Aorta (tissue), 5 donors: ENCODE measurements around the gene MED23. TPM values are rescaled to one million over a fixed set of nuclear protein-coding genes. Genes with fewer than 3 reads are reported as not detected.

ENCODE experiments used
- ATAC-seq: fragments of 200-7000 bp; cut with Tn5 transposase; one replicate; pipeline ENCODE4 v1.9.1; 2022; ENCODE audit warnings: moderate library complexity; ENCODE audit not compliant: low FRiP score
- DNase-seq, 2 donors: peaks; one replicate each; pipeline ENCODE4 v3.0.0-alpha.2; 2020
- H3K27ac ChIP-seq, 2 donors: one replicate each; pipeline ENCODE4 v1.5.1; 2013; ENCODE audit warnings: low read length in 2 of 2, mild to moderate bottlenecking in 2 of 2, moderate library complexity in 2 of 2, control low read depth in 1 of 2, inconsistent platforms in 1 of 2, low read depth in 1 of 2
- H3K27me3 ChIP-seq, 2 donors: one replicate each; pipeline ENCODE4 v1.6.1; 2013; ENCODE audit warnings: control low read depth in 1 of 2, low read length in 1 of 2, mild to moderate bottlenecking in 1 of 2, moderate library complexity in 1 of 2; ENCODE audit not compliant: insufficient read depth in 2 of 2, control insufficient read depth in 1 of 2
- H3K36me3 ChIP-seq, 2 donors: one replicate each; pipeline ENCODE4 v1.6.1; 2013; ENCODE audit warnings: control low read depth in 1 of 2, low read length in 1 of 2, mild to moderate bottlenecking in 1 of 2; ENCODE audit not compliant: insufficient read depth in 2 of 2, control insufficient read depth in 1 of 2
- H3K4me1 ChIP-seq, 2 donors: one replicate each; pipeline ENCODE4 v1.6.1; 2013; ENCODE audit warnings: low read length in 2 of 2, control low read depth in 1 of 2, mild to moderate bottlenecking in 1 of 2, moderate library complexity in 1 of 2; ENCODE audit not compliant: insufficient read depth in 2 of 2, control insufficient read depth in 1 of 2
- H3K4me3 ChIP-seq, 2 donors: one replicate each; pipeline ENCODE4 v1.5.1; 2013; ENCODE audit warnings: low read length in 2 of 2, control low read depth in 1 of 2, mild to moderate bottlenecking in 1 of 2
- H3K9me3 ChIP-seq: one replicate; pipeline ENCODE4 v1.6.1; 2013; ENCODE audit warnings: mild to moderate bottlenecking, low read length; ENCODE audit not compliant: control insufficient read depth
- WGBS, 2 donors: extraction: QIAGEN DNeasy Blood & Tissue Kit; methylation state at CpG; one replicate each; pipeline ENCODE4 v1.1.7; 2013; 5-methylcytosine and 5-hydroxymethylcytosine counted together
- intact Hi-C, 2 donors: fragments of 100-400 bp; cut with DNase I; formaldehyde crosslinking; loops; one replicate each; pipeline versions ENCODE4 v1.14.2 to v1.15.0; 2022
- polyA plus RNA-seq, 2 donors: library from polyadenylated mRNA; stranded (reverse); fragments of 200-250 nt; gene quantifications; one replicate each; pipeline ENCODE4 v1.2.3, GENCODE V29; 2013
- total RNA-seq, 2 donors: library from RNA; stranded (reverse); fragmentation: NEBNext Ultra II Directional; extraction: Animal tissue kit (Norgen Biotek cat#: 25700); gene quantifications; one replicate each; pipeline ENCODE4 v1.2.1, GENCODE V29; 2021
- donor health status: healthy with polysubstance abuse.
- donor health status: Bipolar disorder and iron deficiency.
- donor health status: DM: no; HTN: no; CAD: no.
- donor health status: DM: no; HTN: no; CAD: no.
- donor health status: DM: yes; HTN: yes; CAD: no.

MED23 gene
- total and polyA plus RNA-seq, 4 donors: 4.0 to 32.9 (median 23.5) TPM

DNA sequence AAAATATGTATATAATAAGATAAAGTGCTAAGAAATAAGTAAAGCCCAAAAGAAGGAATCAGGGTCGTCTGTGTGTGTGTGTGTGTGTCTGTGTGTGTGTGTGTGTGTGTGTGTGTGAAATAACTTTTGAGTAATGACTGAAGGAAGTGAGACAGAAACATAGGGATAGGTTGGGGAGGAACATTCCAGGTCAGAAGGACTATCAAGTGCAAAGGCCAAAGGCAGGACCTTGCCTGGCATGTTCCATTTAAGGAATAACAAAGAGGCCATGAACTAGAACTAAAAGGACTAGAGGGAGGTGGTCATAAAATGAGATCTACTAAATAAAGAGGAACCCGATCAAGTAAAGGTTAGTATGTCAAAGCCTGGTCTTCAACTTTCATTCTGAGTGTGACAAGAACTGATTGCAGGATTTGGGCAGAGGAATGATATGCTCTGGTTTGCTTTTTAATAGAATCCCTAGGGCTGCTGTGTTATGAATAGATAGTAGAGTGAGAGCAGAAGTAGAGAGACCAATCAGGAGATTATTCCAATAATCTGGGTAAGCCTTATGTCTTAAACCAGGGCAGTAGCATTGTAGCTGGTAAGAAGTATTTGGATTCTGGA lies 15.9 kb upstream of the MED23 start:
- Histone ChIP-seq H3K4me1 (no peaks in the 10 kb centered on the region), H3K27ac (no peak overlapping the region), H3K9me3 (no peaks in the 10 kb centered on the region), H3K27me3 (no peaks in the 10 kb centered on the region), H3K4me3 (no peak overlapping the region), H3K36me3 (no peaks in the 10 kb centered on the region)
- ATAC-seq (no peak), DNase-seq (no peak)
- intact Hi-C loops: no loop called here
- 69 to 80% methylated on average over 2 of the region's 2 CpGs for WGBS, 2 donors

DNA sequence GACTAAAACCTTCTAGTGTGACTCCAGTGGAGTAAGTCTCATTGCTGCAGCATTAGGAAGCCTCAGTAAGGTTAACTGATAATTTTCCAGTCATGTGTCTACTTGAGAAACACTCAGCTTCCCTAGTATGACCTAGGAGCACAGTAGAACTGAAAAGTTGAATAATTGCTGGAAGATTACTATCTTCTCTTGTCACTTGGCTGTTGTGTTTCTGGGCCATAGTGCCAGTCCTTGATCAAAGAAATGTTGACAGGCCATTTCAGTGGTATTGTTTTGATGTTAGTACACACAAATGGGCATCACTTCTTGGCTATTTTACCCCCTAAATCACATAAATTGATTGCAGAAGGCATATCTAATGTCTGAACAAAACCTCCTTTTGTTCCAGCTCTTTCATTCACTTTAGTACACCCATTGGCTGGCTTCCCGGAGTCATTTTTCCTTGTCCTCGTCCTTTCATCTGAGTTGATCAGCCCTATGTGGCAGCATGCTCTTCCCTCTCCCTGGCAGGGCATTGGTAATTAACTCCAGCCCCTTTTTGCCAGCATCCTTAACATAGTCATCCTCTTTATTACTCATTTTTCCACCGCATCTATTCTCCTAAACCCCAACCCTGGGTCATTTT lies 15.1 kb upstream of the MED23 start:
- Histone ChIP-seq H3K36me3 (no peaks in the 10 kb centered on the region), H3K4me1 (no peaks in the 10 kb centered on the region), H3K27me3 (no peaks in the 10 kb centered on the region), H3K9me3 (no peaks in the 10 kb centered on the region), H3K27ac (no peak overlapping the region), H3K4me3 (no peak overlapping the region)
- ATAC-seq: no peak
- DNase-seq: no peak
- 55 to 64% methylated on average over 3 of the region's 3 CpGs for WGBS, 2 donors
- intact Hi-C loops: no loop called here

GRCh38 chr6:131642565-131642964 lies 14.5 kb upstream of the MED23 start:
- Histone ChIP-seq H3K4me1 (no peaks in the 10 kb centered on the region), H3K27ac (no peak overlapping the region), H3K36me3 (no peaks in the 10 kb centered on the region), H3K27me3 (no peaks in the 10 kb centered on the region), H3K9me3 (no peaks in the 10 kb centered on the region), H3K4me3 (no peak overlapping the region)
- ATAC-seq (no peak), DNase-seq (no peak)
- 89 to 91% methylated on average over 6 of the region's 6 CpGs for WGBS, 2 donors
- intact Hi-C loops: no loop called here

DNA sequence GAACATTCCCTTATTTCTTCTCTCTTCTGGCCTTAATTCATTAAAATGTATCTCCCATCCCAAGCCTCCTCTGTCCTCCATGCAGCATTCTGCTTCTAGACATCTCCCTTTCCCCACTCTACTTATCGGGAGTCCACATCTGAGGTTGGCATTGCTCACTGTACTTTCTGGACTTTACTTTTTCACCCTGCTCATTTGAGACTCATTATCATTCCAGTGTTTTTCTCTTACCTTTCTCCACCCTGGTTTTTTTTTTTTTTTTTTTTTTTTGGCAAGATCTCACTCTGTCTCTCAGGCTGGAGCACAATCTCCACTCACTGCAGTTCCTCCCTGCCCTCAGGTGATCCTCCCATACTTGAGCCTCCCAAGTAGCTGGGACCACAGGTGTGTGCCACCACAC lies 13.5 kb upstream of the MED23 start:
- no peak overlapping the region for H3K4me3 ChIP-seq
- H3K36me3 ChIP-seq: no peaks in the 10 kb centered on the region
- H3K9me3 ChIP-seq: no peaks in the 10 kb centered on the region
- intact Hi-C loops: no loop called here
- 92 to 100% methylated on average over 1 of the region's 1 CpG for WGBS, 2 donors
- H3K27me3 ChIP-seq: no peaks in the 10 kb centered on the region
- no peak overlapping the region for H3K27ac ChIP-seq
- DNase-seq (no peak), ATAC-seq (no peak)
- no peaks in the 10 kb centered on the region for H3K4me1 ChIP-seq

- DNase-seq: no peak
- intact Hi-C loops: no loop called here
- H3K4me3 ChIP-seq: no peak overlapping the region
- ATAC-seq: no peak
- H3K27me3 ChIP-seq: no peaks in the 10 kb centered on the region
- no peaks in the 10 kb centered on the region for H3K9me3 ChIP-seq
- H3K27ac ChIP-seq: no peak overlapping the region
- H3K36me3 ChIP-seq: no peaks in the 10 kb centered on the region
- WGBS, 2 donors: 88 to 91% methylated on average over 3 of the region's 3 CpGs
- no peaks in the 10 kb centered on the region for H3K4me1 ChIP-seq
Measured at GRCh38 chr6:131640576-131640975, 12.5 kb upstream of the MED23 start.

DNA sequence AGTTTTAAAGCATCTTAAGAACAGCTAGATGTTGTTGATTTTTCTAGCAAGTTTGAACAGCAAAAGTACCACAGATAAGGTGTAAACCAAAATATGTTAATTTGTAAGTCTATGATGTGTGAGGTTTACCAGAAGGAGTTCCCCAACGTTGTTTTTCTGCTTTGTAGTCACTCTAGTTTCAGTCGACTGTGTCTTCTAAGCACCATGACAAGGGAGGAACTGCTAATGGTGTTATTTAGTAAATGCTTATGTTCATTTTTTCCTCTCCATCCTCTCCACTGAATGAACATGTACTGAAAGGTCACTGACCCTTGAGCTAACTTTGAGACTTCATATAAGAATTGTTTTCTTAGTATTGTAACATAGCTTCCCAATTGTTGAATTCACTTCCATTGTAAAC lies 12.1 kb upstream of the MED23 start:
- Histone ChIP-seq H3K36me3 (no peaks in the 10 kb centered on the region), H3K9me3 (no peaks in the 10 kb centered on the region), H3K4me1 (no peaks in the 10 kb centered on the region), H3K4me3 (no peak overlapping the region), H3K27ac (no peak overlapping the region), H3K27me3 (no peaks in the 10 kb centered on the region)
- DNase-seq (no peak), ATAC-seq (no peak)
- 57 to 65% methylated on average over 2 of the region's 2 CpGs for WGBS, 2 donors
- intact Hi-C loops: no loop called here

DNA sequence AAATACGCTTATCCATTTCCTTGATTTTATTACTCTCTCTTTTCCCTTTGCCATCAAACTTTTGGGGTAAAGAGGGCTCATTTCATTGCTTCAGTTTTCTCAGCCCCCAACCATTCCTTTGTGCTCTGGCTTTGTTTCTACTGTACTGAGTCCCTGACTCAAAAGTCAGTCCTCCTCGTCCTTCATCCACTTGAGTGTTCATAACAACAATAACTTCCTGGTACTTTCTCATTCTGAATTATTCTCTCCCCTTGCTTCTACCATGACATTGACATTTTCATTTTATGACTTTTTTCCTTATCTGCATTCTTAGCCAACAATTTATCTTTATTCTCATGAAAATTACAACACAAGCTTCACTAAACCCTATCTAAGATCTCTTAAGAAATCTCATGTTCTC lies 10.0 kb upstream of the MED23 start:
- intact Hi-C loops: no loop called here
- H3K27me3 ChIP-seq: no peaks in the 10 kb centered on the region
- H3K4me3 ChIP-seq: no peak overlapping the region
- DNase-seq (no peak), ATAC-seq (no peak)
- no peaks in the 10 kb centered on the region for H3K4me1 ChIP-seq
- 88 to 91% methylated on average over 2 of the region's 2 CpGs for WGBS, 2 donors
- no peaks in the 10 kb centered on the region for H3K9me3 ChIP-seq
- no peak overlapping the region for H3K27ac ChIP-seq
- no peaks in the 10 kb centered on the region for H3K36me3 ChIP-seq

DNA sequence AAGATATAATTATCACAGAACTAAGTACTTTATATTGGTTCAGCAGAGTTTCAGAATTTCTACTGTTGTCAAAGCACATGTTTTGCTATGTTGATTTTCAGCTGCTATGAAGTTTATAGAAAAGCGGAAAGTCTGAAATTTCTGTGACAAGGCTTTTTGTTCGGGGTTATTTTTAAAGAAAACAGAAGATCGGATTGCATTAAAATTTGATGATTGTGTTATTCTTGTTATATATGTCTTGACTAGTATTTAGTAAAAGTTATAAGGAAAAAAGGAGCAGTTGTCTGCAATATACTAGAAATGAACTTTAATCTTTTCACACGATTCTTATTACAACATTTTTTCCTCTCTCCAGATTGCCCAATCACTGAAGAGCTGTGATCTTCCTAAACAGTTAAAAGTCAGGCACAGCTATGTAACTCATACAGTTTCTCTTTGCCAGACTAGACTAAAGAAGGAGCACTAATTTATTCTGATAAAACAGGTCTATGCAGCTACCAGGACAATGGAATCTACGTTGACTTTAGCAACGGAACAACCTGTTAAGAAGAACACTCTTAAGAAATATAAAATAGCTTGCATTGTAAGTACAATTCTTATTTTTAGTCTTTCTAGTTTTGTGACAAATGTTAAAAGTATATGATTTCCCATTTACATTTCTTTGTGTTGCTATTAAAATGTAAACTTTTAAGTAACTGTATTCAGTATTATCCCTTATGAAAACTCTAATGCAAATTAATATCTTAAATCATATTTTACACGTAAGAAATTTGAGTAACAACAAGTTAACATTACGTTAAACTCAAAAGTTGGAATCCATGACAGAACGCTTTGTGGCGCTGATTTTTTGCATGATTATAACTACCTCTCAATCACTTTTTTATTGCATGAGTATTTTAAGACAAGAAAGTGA lies 9.1 kb upstream of the MED23 start, which contains the start of gene ENPP3:
TSS of gene ENPP3 (plus strand) at position 423 of the 913 bp plus-strand sequence. CDS start at position 506, 83 bp downstream.
- intact Hi-C loops: no loop called here
- no peaks in the 10 kb centered on the region for H3K9me3 ChIP-seq
- 36 to 40% methylated on average over 10 of the region's 10 CpGs for WGBS, 2 donors
- no peak for ATAC-seq
- DNase-seq: no peak
- no peaks in the 10 kb centered on the region for H3K36me3 ChIP-seq
- H3K4me1 ChIP-seq: no peaks in the 10 kb centered on the region
- no peak within 1 kb of the TSS for H3K27ac ChIP-seq
- H3K27me3 ChIP-seq: no peaks in the 10 kb centered on the region
- H3K4me3 ChIP-seq: no peak within 1 kb of the TSS
